NCI-H2196 (cell line): ENCODE data around the gene EVL.

ENCODE experiments used
- DNase-seq: peaks from one replicate; lab custom pipeline; 2025; ENCODE audit not compliant: unreplicated experiment; lab: John Stamatoyannopoulos, UW

Gene EVL

GRCh38 chr14:100082723-100083122 lies 17.5 kb downstream of the EVL start:
- no peak for DNase-seq

- no peak for DNase-seq
Measured at GRCh38 chr14:100083706-100084105, 18.5 kb downstream of the EVL start.

GRCh38 chr14:100084591-100084990 lies 19.4 kb downstream of the EVL start:
- DNase-seq, result no peak

- no peak for DNase-seq
Measured at GRCh38 chr14:100085462-100085861, 20.2 kb downstream of the EVL start.

GRCh38 chr14:100086361-100086760 lies 21.1 kb downstream of the EVL start:
- no peak for DNase-seq

- DNase-seq, result no peak
Measured at GRCh38 chr14:100088226-100088625, 23.0 kb downstream of the EVL start.

- DNase-seq, result no peak
Measured at GRCh38 chr14:100091386-100091785, 26.2 kb downstream of the EVL start.

GRCh38 chr14:100092832-100093231 lies 27.6 kb downstream of the EVL start:
- no peak for DNase-seq

- DNase-seq, result no peak
Measured at GRCh38 chr14:100093319-100093718, 28.1 kb downstream of the EVL start.

GRCh38 chr14:100096656-100097055 lies 31.4 kb downstream of the EVL start:
- no peak for DNase-seq

GRCh38 chr14:100098171-100098570 lies 32.9 kb downstream of the EVL start:
- DNase-seq, result no peak

- DNase-seq, result no peak
Measured at GRCh38 chr14:100100032-100100703, 34.9 kb downstream of the EVL start.

- no peak for DNase-seq
Measured at GRCh38 chr14:100102156-100102785, 37.0 kb downstream of the EVL start.

- no peak for DNase-seq
Measured at GRCh38 chr14:100103250-100104005, 38.2 kb downstream of the EVL start.

- DNase-seq, result no peak
Measured at GRCh38 chr14:100104006-100104352, 38.8 kb downstream of the EVL start.

- DNase-seq, result no peak
Measured at GRCh38 chr14:100104523-100105300, 39.5 kb downstream of the EVL start.

GRCh38 chr14:100105357-100106169 lies 40.3 kb downstream of the EVL start:
- DNase-seq, result no peak

GRCh38 chr14:100106250-100107112 lies 41.3 kb downstream of the EVL start:
- DNase-seq, result no peak

- DNase-seq, result no peak
Measured at GRCh38 chr14:100107236-100107635, 42.0 kb downstream of the EVL start.
